Kasumi-1 (cell line): Measurements from ENCODE around the gene C9orf152.
"Not testable (repeated sequence)": the region's sequence is repeated elsewhere in the genome, so short reads cannot be mapped to it uniquely, and the experiment has no call there.

Source experiments
- DNase-seq, 2 experiments: peaks; one replicate each; lab custom pipeline; 2025; lab: John Stamatoyannopoulos, UW

Gene C9orf152, protein sequence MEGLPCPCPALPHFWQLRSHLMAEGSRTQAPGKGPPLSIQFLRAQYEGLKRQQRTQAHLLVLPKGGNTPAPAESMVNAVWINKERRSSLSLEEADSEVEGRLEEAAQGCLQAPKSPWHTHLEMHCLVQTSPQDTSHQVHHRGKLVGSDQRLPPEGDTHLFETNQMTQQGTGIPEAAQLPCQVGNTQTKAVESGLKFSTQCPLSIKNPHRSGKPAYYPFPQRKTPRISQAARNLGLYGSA

DNA sequence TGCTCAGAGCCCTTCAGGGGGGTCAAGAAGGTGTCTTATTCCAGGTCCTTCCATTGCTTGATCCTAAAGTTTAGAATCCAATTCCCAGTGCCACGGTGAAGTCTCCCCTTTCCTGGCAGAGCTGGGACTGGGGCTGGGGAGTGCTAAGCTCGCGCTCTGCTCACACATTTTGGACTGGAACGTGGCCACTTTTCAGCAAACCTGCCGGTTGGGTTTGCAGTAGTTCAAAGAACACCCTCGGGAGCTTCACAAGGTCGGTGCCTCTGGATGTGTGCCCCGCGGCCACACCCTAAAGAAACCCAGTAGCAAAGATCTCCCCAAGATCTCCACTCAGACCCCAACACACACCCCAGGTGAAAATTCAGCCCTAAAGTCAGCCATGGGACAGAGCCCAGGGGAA lies at the start of gene C9orf152:
Gene C9orf152 (minus strand): TSS at position 129 of the 400 bp plus-strand sequence. CDS start 580 bp downstream, outside the sequence.
- no peak for DNase-seq

DNA sequence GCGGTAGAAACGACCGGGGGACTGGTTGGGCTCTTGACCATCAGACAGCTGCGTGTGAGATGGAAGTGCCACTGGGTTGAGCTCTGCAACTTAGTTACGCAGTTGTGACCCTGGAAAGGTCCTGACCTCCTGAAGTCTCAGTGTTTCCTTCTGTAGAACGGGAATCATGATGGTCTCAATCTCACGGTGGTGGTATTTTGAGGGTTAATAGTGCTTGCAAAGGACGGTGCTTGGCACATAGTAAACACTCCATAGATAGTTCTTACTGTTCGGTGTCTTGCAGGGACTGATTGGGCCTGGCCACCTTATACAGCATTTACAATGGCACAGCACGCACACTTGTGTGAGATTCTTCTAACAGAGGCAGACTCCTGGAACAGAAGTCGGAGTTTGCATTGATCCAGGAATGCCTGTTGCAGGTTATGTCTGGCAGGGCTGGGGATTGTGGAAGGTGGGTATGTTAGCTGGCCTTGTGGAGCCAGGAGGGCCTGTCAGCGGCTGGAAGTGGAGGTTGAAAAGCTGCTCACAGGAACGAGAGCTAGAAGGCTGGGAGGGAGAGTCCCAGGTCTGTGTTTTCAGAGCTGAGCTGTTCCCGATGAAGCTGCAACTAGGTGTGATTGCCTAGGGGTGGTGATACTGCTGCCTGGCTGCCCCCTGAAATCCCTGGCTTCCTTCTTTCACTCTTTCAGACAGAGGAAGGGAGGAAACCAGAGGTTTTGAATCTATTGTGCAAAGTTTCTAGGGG lies 49.3 kb upstream of the C9orf152 start:
- DNase-seq: peak; percentile 32 to 46

DNA sequence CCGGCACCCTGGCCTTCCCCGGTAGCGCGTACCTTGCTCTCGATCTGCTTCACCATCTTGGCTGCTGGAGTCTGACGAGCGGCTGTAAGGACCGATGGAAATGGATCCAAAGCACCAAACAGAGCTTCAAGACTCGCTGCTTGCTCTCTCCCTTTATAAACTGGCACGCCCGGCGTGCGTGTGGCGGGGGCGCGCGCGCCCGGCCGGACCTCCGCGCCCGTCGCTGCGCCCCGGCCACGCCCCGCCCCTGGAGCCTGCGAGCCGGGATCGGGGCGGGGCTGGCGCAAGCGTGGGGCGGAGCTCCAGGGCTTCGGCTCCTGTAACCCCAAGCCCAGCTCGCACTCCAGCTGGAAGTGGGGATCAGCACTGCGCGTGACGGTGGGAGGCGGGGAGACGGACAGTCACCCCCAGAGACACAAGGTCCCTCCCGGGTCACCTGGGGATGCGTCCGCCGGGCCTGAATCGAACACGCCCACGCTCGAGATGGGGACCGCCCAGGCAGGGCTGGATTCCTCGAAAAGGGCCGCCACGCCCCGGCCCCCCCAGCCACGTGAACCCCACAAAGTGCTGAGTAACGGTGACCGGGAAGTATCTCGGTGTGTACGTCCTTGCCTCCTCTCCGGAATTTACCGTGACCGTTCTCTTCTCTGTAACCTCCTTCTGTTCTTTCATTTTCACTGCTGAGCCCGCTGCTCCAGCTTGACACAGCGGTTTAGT lies 48.6 kb upstream of the C9orf152 start, which contains the start of gene TXN:
Gene TXN (minus strand): TSS at position 128 of the 717 bp plus-strand sequence. CDS start 72 bp downstream, at position 56.
- peak; percentile 71 to 77 for DNase-seq

DNA sequence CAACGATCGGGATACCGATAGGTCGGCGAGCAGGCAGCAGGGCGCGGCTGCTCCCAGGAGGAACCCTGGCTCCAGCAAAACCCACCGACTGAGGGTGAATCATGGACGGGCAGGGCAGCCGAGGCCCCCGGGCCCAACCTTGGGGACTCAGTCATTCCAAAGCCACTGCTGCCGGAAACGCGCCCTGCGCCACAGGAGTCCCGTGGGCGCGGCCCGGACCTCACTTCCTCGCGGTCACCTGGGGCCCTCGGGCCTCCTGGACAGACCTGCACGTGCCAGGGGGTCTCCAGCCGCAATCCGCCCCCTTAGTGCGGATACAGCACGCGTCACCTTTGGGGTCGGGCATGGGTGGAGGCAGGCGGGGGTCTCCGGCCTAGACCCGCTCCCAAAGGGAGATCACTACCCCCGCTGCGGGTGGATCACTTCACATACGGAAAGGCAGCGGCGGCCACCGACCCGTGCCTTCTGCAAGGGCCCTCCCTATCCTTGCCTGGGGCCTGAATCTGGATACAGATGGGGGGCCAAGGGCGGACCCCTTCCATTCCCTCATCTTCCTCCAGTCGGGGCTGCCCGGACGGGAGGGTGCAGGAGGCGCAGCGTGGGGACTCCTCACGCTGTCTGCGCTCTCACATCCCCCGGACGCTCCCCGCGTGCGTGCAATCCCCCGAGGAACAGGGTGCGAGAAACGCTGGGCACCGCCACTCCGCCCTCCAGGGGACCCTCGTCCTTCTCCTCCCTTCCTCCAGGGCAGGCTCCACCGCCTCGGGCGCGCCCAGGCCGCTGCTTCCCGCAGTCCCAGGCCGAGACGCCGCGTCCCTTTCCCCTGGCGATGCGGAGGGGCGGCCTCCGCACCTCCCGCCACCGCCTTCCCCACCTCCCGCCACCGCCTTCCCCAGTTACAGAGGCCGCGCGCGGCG lies 47.8 kb upstream of the C9orf152 start:
- peak in 1 of 2 experiments; percentile 15 for DNase-seq

DNA sequence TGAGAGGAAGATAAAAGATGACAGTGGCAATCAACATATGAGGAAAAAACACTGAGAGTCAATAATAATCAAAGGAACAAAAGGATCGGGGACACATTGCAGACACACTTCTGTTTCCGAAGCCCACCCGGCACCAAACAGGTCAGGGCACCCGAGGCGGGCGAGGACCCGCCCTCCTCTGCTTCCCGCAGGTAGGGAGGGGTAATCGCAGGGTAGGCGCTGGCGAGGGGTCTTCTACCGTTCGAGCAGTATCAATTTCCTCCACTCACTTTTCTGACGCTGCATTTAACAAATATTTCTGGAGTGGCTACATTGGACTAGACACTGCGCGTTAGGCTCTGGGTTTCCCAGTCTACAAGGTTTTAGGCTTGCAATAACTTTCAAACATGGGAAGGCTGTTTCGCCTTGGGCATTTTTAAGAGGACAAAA lies 47.1 kb upstream of the C9orf152 start:
- DNase-seq: no peak

DNA sequence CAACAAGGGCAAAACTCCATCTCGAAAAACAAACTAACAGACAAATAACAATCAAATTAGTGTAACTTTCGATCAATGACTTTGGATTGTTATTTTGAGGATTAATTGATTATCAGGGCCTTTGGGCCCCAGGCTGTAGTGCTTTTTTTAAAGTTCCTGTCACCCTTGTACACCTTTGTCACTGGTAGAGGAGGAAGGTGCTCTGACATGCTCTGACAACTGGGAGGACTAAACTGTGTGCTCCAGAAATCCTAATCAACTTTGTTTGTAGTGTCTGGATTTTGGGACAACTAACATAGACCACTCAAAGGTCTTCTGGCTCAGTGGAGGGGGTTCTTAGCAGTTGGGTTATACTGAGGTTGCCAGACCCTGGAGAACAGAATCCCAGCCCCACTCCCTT lies 46.5 kb upstream of the C9orf152 start:
- DNase-seq: no peak

DNA sequence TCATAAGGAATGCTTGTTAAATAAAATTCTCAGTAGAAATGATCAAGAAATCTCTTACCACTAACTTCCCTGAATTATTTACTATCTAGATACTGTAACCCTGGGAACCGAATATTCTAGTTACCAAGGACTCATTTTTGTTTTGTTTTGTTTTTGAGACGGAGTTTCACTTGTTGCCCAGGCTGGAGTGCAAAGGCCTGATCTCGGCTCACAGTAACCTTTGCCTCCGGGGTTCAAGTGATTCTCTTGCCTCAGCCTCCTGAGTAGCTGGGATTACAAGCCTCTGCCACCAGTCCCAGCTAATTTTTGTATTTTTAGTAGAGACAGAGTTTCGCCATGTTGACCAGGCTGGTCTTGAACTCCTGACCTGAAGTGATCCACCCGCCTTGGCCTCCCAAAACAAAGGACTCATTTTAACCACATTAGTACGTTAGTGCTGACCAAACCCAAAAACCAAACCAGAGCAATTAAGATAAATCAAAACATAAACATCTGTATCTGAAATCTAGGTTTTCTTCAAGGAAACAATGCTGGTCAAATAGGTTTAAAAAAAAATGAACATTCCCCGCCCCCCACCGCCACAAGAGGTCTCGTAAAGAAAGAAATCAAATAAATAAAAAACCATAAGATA lies 44.7 kb upstream of the C9orf152 start:
- DNase-seq: no peak

DNA sequence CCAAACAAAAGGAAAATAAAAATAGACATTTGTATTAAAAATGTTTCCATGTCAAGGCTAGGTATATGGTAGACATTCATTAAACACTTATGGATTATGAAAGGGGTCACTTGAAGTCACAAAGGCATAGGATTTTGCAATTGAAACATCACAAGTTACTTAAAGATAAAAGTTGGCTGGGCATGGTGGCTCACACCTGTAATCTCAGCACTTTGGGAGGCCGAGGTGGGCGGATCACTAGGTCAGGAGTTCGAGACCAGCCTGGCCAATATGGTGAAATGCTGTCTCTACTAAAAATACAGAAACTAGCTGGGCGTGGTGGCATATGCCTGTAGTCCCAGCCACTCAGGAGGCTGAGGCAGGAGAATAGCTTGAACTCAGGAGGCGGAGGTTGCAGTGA lies 43.8 kb upstream of the C9orf152 start:
- not testable (repeated sequence) for DNase-seq

DNA sequence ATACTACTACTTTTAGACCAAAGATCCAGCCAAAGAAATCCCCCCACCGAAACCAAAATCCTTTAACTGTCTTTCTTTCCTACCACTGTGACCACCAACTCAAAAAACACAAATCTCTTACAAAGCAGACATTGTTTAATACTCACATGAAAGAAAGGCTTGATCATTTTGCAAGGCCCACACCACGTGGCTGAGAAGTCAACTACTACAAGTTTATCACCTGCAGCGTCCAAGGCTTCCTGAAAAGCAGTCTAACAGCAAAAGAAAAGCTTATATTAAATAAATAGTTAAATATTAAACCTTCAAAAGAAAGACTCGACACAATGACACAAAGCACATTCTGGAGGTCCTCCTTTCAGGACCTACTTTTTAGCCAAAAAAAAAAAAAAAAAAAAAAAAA lies 43.3 kb upstream of the C9orf152 start:
- DNase-seq: no peak

DNA sequence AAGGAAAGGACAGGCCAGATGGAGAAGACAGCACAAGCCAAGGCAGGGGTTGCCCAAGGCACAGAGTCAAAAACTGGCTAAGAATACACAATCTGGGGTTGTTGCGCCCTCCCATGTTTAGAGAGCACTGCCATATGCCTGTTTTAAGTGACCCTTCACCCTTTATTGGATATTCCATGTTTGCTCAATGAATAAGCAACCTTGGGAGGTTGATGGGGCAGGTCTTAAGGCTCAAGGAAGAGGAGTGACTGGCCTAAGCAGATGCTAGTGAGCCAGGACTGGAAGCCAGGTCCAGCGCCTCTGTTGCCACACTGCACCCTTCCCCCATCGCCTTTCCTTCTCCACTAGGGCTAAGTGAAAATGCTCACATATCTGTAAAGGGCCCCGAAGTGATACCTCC lies 41.6 kb upstream of the C9orf152 start:
- no peak for DNase-seq

DNA sequence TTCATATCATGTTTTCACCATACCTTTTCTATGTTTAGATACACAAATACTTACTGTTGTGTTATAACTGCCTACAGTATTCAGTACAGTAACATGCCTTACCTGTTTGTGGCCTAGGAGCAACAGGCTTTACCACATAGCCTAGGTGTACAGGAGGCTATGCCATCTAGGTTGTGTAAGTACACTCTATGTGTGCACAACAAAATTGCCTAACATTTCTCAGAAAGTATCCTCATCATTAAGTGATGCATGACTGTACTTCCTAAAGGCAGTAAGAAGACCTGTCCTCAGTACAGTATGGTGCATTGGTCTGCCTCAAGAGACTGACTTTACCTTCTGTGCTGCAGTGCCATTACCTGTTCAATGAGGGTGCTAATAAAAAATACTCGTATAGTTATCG lies 40.4 kb upstream of the C9orf152 start:
- DNase-seq: no peak

DNA sequence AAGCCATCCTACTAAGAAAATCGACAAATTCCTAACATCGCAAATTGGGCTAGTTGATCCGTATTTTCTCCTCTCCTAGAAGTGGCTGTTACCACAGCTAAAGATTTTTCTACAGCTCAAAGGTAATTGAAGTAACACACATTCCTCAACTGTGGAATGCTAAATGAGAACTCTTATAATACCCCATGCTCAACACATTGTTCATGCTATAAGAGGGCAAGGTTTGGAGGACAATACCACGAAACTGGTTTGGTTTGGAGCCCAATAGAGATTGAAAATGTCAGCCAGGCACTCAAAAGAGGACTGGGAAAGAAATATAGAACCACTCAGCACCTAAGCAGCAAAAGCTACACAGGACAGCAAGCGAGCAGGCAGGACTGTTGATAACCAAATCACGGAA lies 38.3 kb upstream of the C9orf152 start:
- DNase-seq: no peak

DNA sequence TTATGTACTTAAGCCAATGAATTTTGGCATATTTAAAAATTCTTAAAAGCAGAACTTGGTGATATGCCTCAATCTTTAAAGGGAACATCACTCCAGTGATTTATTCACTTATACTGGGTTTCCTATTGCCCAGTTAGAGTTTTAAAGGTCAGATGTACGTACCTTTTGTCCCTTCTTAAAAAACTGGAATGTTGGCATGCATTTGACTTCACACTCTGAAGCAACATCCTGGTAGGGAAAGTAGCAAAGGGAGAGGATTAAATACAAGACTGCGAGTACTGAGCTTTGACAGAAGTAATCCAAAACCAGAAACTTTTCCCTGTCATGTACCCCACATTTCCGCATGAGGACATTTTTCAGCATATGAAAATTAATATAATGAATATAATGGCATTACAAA lies 36.7 kb upstream of the C9orf152 start:
- no peak for DNase-seq

DNA sequence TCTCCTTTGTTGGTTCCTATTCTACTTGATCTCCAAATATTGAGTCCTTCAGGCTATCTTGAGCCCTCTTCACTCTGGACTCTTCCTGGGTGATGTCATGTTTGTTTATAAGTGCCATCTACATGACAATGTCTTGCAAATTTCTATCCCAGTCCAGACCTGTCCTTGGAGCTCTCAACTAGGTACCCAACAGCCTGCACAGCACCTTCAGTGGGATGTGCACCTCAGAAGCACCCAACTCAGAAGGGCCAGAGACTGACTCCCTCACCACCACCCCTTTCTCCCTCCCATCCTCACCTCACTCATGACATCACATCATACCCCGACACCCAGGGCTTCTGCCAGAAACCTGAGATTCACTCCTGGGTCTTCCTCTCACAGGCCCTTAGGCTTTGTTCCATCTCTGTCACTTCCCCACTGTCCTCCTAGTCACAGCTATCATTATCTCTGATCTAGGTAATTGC lies 33.9 kb upstream of the C9orf152 start:
- no peak for DNase-seq

DNA sequence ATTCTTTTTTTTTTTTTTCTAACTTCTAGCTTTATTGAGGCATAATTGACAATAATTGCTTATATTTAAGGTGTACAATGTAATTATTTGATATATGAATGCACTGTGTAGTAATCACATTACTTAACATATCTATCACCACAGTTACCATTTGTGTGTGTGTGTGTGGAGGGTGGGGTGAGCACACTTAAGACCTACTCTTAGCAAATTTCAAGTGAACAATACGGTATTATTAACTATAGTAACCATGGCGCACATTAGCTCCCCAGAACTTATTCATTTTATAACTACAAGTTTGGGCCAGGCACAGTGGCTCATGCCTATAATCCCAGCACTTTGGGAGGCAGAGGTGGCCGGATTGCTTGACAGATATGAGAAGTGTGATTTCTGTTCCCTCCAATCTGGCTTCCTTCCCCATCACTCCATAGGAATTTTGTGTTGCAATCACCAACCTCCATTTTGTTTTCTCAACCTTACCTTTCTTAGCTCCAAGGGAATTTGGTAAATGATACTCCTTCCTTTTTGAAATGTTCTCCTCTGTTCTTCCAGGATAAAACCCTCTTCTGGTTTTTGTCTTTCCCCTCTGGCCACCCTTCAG lies 33.4 kb upstream of the C9orf152 start:
- DNase-seq: no peak

DNA sequence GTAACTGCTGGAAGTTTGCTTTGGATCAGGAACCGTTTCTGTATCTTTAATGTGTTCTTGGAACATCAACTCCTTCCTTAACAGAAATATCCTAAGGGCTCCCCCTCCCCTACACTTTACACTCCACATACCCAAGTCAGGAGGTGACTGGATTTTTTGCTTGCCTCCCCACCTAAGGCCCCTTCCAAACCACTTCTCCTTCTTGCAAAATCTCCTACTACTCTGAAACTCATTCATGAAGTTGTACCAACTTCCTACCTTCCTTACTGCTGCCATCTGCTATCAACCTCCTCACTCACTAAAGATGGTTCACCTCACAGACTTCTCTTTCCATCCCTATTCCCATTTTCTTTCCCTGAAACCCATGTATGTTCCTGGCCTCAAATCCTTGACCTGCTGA lies 32.2 kb upstream of the C9orf152 start:
- DNase-seq: no peak

DNA sequence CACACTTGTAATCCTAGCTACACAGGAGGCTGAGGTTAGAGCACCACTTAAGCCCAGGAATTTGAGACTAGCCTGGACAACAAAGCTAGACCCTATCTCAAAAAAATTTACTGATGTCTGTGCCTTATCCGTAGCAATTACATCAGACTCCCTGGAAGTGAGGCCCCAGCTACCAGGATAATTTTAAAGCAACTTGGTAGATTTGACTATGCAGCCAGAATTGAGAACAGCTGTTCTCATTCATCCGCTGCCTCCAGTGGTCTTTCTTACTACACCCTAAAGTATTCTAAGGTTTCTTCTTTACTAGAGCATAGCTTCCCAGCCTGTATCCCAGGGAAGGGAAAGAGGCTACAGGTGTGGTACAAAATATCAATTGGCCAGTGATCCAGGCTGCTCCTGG lies 20.4 kb upstream of the C9orf152 start:
- DNase-seq: no peak

DNA sequence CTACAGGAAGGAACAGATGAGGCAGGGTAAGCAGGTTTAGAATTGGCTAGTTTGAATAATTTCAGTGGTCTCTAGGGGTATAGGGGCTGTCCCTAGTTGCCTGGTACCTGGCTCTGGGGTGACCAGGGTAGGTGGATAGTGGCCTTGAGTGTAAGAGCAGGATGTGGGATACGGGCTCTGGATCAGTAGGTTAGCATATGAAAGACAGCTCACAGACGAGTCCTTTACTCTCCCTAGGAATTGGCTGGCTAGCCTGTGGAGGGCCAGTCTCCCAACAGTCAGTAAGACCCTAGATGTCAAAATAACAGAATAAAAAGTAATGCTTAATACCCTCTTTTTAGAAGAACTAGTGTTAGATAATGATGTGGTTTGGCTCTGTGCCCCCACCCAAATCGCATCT lies 16.6 kb upstream of the C9orf152 start:
- no peak for DNase-seq

DNA sequence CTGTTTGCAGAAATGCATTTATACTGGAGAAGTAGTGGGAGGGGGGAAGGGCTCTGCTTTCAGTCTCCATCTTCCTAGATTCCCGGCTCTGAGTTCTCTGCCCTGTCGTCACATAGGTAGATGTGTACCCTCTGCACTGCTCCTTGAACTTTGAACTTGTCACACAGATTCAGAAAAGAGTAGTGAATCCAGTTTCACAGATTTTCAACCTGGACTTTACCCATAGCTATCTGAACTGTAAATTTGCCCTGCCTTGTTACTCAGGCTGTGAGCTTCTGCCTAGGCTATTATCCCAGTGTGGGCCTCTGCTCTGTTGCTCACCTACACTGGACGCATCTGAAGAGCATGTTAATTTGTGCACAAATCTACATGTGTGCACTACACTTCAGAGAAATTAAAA lies 12.8 kb upstream of the C9orf152 start:
- no peak for DNase-seq

DNA sequence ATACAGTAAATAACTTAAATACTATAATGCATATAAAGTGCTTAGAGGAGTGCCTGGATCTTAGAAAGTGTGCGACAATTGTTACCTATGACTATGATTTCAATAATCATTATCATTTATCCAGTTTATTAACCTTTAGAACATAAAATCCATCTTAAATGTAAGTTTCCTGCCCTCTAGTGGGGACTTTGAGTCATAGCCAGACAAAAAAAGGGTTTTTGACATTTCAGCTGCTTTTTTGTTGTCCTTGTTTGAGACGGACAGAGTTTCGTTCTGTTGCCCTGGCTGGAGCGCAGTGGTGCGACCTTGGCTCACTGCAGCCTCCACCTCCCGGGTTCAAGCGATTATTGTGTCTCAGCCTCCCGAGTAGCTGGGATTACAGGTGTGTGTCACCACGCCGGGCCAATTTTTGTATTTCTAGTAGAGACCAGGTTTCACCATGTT lies 9.7 kb upstream of the C9orf152 start:
- peak; percentile 54 to 78 for DNase-seq
